Measurements from ENCODE around the gene OSBPL5.

The OSBPL5 gene

GRCh38 chr11:3165152-3165705, at the start of gene OSBPL5:
TSS of gene OSBPL5 (minus strand) at chr11:3165310. CDS start at chr11:3129148, 36,162 bp downstream.
- DNase-seq (ENCODE audit: low read depth in 2 of 2): no peak

GRCh38 chr11:3214420-3214699, 49.2 kb upstream of the OSBPL5 start:
- DNase-seq (ENCODE audit: low read depth in 2 of 2): no peak

GRCh38 chr11:3213659-3214419, 48.7 kb upstream of the OSBPL5 start:
- no peak for DNase-seq (ENCODE audit: low read depth in 2 of 2)

- no peak for DNase-seq (ENCODE audit: low read depth in 2 of 2)
Observed at GRCh38 chr11:3208272-3208671, 43.2 kb upstream of the OSBPL5 start.

GRCh38 chr11:3207526-3208189, 42.5 kb upstream of the OSBPL5 start:
- no peak for DNase-seq (ENCODE audit: low read depth in 2 of 2)

- DNase-seq (ENCODE audit: low read depth in 2 of 2): no peak
Observed at GRCh38 chr11:3206922-3207204, 41.8 kb upstream of the OSBPL5 start.

- no peak for DNase-seq (ENCODE audit: low read depth in 2 of 2)
Observed at GRCh38 chr11:3206156-3206921, 41.2 kb upstream of the OSBPL5 start.

- no peak for DNase-seq (ENCODE audit: low read depth in 2 of 2)
Observed at GRCh38 chr11:3205261-3206155, 40.4 kb upstream of the OSBPL5 start.

- no peak for DNase-seq (ENCODE audit: low read depth in 2 of 2)
Observed at GRCh38 chr11:3204141-3205015, 39.3 kb upstream of the OSBPL5 start.

GRCh38 chr11:3203221-3204043, 38.3 kb upstream of the OSBPL5 start:
- DNase-seq (ENCODE audit: low read depth in 2 of 2): no peak

GRCh38 chr11:3202759-3203158, 37.6 kb upstream of the OSBPL5 start:
- no peak for DNase-seq (ENCODE audit: low read depth in 2 of 2)

- DNase-seq (ENCODE audit: low read depth in 2 of 2): no peak
Observed at GRCh38 chr11:3202305-3202704, 37.2 kb upstream of the OSBPL5 start.

- DNase-seq (ENCODE audit: low read depth in 2 of 2): no peak
Observed at GRCh38 chr11:3201677-3202181, 36.6 kb upstream of the OSBPL5 start.

- no peak for DNase-seq (ENCODE audit: low read depth in 2 of 2)
Observed at GRCh38 chr11:3201112-3201581, 36.0 kb upstream of the OSBPL5 start.

- no peak for DNase-seq (ENCODE audit: low read depth in 2 of 2)
Observed at GRCh38 chr11:3200388-3201111, 35.4 kb upstream of the OSBPL5 start.

GRCh38 chr11:3199537-3200295, 34.6 kb upstream of the OSBPL5 start:
- DNase-seq (ENCODE audit: low read depth in 2 of 2): no peak

- no peak for DNase-seq (ENCODE audit: low read depth in 2 of 2)
Observed at GRCh38 chr11:3198815-3199214, 33.7 kb upstream of the OSBPL5 start.

GRCh38 chr11:3197878-3198528, 32.9 kb upstream of the OSBPL5 start:
- no peak for DNase-seq (ENCODE audit: low read depth in 2 of 2)
